RWPE1 (cell line): ENCODE results near the gene WDR86.

Experiments
- CTCF ChIA-PET: fragments of 350-600 bp; sonication (Branson Sonifier 250); formaldehyde crosslinking; extraction: SDS; loops from one replicate; lab custom pipeline; 2021; lab: Yijun Ruan, JAX
- POLR2A ChIA-PET: fragments of 400-600 bp; formaldehyde crosslinking; extraction: SDS; loops from one replicate; lab custom pipeline; 2020; ENCODE audit warnings: antibody characterized with exemption; ENCODE audit not compliant: low non-redundant PET; lab: Yijun Ruan, JAX
- DNase-seq: peaks from one replicate; pipeline ENCODE4 v3.0.0; 2012; ENCODE audit warnings: low spot score
- H3K27ac ChIP-seq: fragments of 450-650 bp; 2 replicates; pipeline ENCODE4 v1.5.1; 2017
- TF ChIP-seq, protein P1 (sequence below): fragments of 450-650 bp; conservative IDR thresholded peaks from 2 replicates; pipeline ENCODE4 v1.5.1; 2017; ENCODE audit warnings: low read depth, mild to moderate bottlenecking

Gene WDR86

DNA sequence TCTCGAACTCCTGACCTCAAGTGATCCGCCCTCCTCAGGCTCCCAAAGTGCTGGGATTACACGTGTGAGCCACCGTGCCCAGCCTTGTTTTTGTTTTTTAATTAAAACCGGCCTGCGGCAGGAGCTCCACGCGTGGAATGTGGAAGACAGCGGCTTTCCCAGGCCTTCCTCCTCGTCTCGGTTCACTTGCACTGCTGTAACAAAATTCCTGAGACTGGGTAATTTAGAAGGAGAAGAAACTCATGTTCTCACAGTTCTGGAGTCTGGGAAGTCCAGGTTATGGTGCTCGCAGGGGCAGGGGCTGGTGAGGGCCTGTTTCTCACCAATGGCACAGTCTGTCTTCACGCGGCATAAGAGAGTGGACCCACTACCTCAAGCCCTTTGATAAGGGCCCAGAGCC lies 44.5 kb upstream of the WDR86 start:
- TF ChIP-seq, protein P1, sequence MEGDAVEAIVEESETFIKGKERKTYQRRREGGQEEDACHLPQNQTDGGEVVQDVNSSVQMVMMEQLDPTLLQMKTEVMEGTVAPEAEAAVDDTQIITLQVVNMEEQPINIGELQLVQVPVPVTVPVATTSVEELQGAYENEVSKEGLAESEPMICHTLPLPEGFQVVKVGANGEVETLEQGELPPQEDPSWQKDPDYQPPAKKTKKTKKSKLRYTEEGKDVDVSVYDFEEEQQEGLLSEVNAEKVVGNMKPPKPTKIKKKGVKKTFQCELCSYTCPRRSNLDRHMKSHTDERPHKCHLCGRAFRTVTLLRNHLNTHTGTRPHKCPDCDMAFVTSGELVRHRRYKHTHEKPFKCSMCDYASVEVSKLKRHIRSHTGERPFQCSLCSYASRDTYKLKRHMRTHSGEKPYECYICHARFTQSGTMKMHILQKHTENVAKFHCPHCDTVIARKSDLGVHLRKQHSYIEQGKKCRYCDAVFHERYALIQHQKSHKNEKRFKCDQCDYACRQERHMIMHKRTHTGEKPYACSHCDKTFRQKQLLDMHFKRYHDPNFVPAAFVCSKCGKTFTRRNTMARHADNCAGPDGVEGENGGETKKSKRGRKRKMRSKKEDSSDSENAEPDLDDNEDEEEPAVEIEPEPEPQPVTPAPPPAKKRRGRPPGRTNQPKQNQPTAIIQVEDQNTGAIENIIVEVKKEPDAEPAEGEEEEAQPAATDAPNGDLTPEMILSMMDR, result no peak
- POLR2A ChIA-PET, result no interaction called here
- DNase-seq, result no peak
- H3K27ac ChIP-seq, result no peak overlapping the region
- CTCF ChIA-PET, result interaction anchor here (0.7 kb wide), 1 partner anchor 55 kb away, joined by 3 read pairs; no protein-coding TSS in a partner anchor

DNA sequence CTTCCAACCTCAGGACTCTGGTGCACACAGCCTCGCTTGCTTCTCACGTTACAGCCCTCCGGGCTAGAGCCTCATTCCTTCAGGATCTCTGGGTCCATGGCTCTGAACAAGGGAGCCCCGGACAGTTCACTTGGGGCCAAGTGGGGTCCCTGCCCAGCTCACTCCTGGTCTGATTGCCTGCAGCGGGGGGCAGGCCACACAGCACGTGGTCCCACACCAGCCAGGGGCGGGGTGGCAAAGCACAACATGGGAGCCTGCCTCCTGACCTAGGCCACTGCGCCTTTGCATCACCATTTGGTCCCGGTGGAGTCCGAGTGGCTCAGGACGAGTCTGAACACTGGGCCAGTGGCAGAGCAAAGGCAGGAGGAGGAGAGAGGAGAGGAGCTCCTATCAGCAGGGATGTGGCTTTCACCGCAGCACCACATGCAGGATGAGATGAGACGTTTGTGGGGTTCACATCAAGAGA lies 43.5 kb upstream of the WDR86 start:
- CTCF ChIA-PET, result no interaction called here
- H3K27ac ChIP-seq, result no peak overlapping the region
- no peak for DNase-seq
- POLR2A ChIA-PET, result no interaction called here
- TF ChIP-seq, protein P1, result no peak

DNA sequence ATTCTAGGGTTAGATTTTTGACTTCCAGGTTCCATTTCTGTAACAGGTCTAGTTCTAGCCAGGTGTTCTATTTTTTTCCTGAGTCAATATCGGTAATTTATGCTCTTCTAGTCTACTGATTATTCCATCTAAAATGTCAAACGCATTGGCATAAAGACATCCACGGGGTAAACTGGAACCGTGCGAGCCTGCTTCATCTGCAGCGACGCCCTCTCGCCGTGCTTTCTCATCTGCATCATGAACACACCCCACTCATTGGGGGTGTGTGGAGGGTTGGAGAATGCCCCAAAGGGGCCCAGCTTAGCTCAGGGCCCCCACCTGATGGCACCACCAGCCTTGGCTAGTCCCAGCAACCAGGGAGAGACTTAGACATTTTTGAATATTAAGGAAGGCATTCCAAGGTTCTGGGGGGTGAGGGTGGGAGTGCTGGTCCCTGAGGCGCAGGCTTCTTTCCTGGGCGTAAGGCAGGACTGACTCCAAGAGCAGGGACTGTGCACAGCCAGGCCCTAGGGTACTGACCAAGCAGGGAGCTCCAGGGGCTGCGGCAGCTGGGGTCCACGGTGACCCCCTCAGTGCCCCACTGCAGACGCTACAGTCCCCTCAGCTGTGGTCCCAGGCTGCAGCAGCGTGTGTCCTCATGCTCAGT lies 43.0 kb upstream of the WDR86 start:
- no peak overlapping the region for H3K27ac ChIP-seq
- ChIA-PET CTCF (no interaction called here), POLR2A (no interaction called here)
- DNase-seq, result no peak
- TF ChIP-seq, protein P1, result no peak

DNA sequence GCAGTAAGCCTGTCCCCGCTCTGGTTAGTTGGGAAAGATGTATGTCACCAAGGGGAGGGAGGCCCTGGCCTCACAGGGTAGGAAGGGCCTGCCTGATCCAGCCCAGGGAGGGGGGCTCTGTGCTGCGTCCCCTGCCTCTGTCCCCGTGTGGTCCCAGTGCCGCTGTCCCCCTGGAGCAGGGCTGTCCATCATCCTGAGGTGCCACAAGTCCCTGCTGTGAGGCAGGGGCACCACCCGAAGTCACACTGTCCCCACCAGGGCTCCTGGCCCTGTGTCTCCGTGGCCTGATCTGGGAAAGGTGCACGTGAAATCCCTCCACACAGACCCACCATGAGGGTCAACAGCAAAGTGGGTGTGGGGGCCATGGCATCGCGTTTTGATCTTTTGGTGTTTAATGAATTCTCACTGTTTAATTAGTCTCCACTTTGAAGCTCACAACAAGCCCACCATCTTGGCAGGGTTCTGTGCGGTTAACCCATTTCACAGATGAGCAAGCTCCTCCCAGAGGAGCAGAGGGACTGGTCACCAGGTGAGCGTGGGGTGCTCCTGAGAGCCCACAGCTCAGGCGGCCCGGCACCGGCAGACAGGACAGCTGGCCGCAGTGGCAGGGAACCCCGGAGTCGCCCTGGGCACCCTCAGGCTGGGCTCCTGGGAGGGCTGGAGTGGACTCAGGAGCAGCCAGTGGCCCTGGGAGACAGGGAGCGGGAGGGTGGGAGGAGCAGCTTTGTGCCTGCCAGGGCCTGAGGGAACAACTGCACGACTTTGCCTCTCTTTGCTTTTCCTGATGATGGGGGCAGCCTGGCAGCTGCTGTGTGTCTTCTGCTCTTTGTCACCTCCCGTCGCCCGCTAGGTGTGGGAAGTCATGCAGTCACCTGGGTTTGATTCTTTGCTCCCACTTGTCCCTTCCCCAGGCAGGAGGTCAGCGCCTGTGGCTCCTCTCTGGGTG lies 42.1 kb upstream of the WDR86 start:
- CTCF ChIA-PET, result interaction anchor here (0.6 kb wide), 1 partner anchor 19 kb away, joined by 3 read pairs; no protein-coding TSS in a partner anchor
- no peak for DNase-seq
- TF ChIP-seq, protein P1, result no peak
- POLR2A ChIA-PET, result no interaction called here
- no peak overlapping the region for H3K27ac ChIP-seq

DNA sequence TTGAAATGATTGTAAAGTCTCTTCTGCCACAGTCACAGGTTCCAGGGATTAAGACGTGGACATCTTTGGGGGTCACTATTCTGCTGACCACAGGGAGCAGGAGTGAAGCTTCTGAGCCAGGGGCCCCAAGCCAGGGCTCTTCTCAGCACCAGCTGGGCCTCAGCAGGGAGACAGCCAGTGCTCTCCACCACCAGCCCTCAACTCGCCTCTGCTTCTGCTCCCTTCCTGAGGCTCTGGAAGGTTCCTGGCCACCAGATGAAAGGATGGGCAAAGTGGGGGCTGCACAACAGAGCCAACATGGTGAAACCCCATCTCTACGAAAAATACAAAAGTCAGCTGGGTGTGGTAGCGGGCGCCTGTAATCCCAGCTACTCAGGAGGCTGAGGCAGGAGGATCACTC lies 41.3 kb upstream of the WDR86 start:
- no peak for DNase-seq
- H3K27ac ChIP-seq, result no peak overlapping the region
- CTCF ChIA-PET, result interaction anchor here (0.6 kb wide), 2 partner anchors 9 to 20 kb away, joined by 3 read pairs; no protein-coding TSS in a partner anchor
- POLR2A ChIA-PET, result no interaction called here
- TF ChIP-seq, protein P1, result no peak

DNA sequence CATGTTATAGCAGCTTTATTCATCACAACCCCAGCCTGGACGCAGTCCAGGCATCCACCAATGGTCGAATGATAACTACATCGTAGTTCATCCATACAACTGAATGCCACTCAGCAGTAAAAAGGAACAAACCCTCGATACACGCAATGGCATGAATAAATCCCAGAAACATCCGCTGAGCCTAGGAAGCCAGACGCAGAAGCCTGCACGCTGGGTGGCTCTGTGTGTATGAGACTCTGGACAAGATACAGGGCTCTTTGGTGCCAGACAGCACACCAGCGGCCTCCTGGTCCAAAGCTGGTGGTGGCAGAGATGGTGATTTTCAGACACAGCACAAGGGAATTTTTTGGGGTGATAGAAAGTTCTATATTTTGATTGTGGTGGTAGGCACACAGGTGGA lies 40.2 kb upstream of the WDR86 start:
- no peak overlapping the region for H3K27ac ChIP-seq
- DNase-seq, result no peak
- TF ChIP-seq, protein P1, result no peak
- POLR2A ChIA-PET, result no interaction called here
- CTCF ChIA-PET, result interaction anchor here (0.7 to 1.1 kb wide), 2 partner anchors 9 to 64 kb away, joined by 3 to 4 read pairs; no protein-coding TSS in a partner anchor
